GM12873 (cell line): ENCODE measurements around the gene RAMP3.

Experiments used
- CTCF ChIP-seq: IDR thresholded peaks from 2 replicates; pipeline ENCODE4 v1.5.1; 2012; ENCODE audit warnings: low read depth, mild to moderate bottlenecking, moderate library complexity, low read length, control low read depth; ENCODE audit not compliant: insufficient read depth; ENCODE audit errors: missing control alignments

The RAMP3 gene

GRCh38 chr7:45160417-45160881 is 2.9 kb downstream of the RAMP3 start:
- no peak for TF ChIP-seq CTCF

- TF ChIP-seq CTCF = no peak
These were observed 3.5 kb downstream of the RAMP3 start for GRCh38 chr7:45161138-45161537.

GRCh38 chr7:45161842-45162241 is 4.3 kb downstream of the RAMP3 start:
- no peak for TF ChIP-seq CTCF

- no peak for TF ChIP-seq CTCF
These were observed 4.8 kb downstream of the RAMP3 start for GRCh38 chr7:45162311-45162845.

GRCh38 chr7:45162943-45163691 is 5.5 kb downstream of the RAMP3 start:
- no peak for TF ChIP-seq CTCF

- TF ChIP-seq CTCF = no peak
These were observed 6.1 kb downstream of the RAMP3 start for GRCh38 chr7:45163692-45164052.

- TF ChIP-seq CTCF = no peak
These were observed 8.3 kb downstream of the RAMP3 start for GRCh38 chr7:45165857-45166256.
